ENCODE measurements around the gene PLEKHM2. TPM values are rescaled to one million over a fixed set of nuclear protein-coding genes. Genes with fewer than 3 reads are reported as not detected.

The PLEKHM2 gene
- total RNA-seq, 1 donor from 2014 or later, result 60.6 TPM

DNA sequence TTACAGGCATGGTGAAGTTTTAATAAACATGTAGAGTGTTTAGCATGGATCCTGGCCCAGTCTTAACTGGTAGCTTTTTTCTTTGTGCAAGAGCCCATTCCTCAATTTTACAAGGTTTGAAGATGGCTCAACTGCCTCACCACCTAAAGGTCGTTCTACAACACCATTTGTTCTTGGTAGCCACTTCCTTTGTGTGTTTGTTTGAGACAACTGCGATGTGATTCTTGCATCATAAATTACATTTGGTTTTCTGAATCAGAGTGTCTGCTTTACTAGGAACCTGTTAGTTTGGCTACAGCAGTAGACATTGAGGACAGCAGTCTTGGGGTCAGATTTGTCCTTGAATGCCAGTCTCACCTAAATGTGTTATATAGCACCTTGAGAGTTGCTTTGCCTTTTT is 3.3 kb downstream of the PLEKHM2 start:
- H3K9me3 Mint-ChIP-seq, result no peaks in the 10 kb centered on the region

GRCh38 chr1:15690317-15690716 is 6.2 kb downstream of the PLEKHM2 start:
- no peak for DNase-seq (ENCODE audit: low spot score in 2 of 2, unreplicated experiment in 2 of 2)
- Mint-ChIP-seq H3K27ac (no peak overlapping the region), H3K36me3 (peaks cover 14% of the 10 kb centered on the region), H3K4me1 (peaks cover 15% of the 10 kb centered on the region), H3K9me3 (no peaks in the 10 kb centered on the region), H3K27me3 (ENCODE audit: low read depth) (no peaks in the 10 kb centered on the region), H3K4me3 (no peak overlapping the region)
- TF ChIP-seq CTCF (IDR thresholded peaks at IDR 0.05; ENCODE audit: unreplicated experiment), result no peak

More for the DNA sequence above, 3.3 kb downstream of the PLEKHM2 start:
- no peak overlapping the region for H3K4me3 Mint-ChIP-seq
- TF ChIP-seq CTCF (IDR thresholded peaks at IDR 0.05; ENCODE audit: unreplicated experiment), result no peak
- H3K4me1 Mint-ChIP-seq, result peaks cover 26% of the 10 kb centered on the region
- no peak for DNase-seq (ENCODE audit: low spot score in 2 of 2, unreplicated experiment in 2 of 2)
- peak overlapping the region; percentile 9 for H3K27ac Mint-ChIP-seq
- peaks cover 14% of the 10 kb centered on the region for H3K36me3 Mint-ChIP-seq
- H3K27me3 Mint-ChIP-seq (ENCODE audit: low read depth), result no peaks in the 10 kb centered on the region

DNA sequence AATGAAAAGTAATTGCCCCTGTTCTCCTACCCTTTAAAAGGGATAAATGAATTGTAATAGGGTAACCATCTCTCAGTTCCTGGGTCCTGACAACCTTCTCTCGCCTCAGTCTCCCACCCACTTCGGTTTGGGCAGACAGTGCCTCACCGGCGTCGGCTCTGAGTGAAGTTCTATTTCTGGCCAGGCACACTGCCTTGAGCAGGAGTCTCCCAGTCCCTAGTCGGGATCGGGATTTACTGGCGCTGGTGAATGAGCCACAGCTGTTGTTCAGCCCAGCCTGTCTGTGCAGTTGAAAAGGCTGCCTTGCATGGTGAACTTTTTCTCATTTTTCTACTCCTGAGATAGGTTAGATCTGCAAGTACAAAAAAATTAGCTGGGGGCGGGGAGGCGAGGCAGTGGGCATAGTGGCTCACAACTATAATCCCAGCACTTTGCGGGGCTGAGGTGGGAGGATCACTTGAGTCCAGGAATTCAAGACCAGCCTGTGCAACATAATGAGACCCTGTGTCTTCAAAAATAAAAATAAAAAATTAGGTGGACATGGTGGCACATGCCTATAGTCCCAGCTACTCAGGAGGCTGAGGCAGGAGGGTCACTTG is 7.4 kb downstream of the PLEKHM2 start:
- no peak for DNase-seq (ENCODE audit: low spot score in 2 of 2, unreplicated experiment in 2 of 2)
- Mint-ChIP-seq H3K27me3 (ENCODE audit: low read depth) (no peaks in the 10 kb centered on the region), H3K9me3 (no peaks in the 10 kb centered on the region), H3K4me1 (peaks cover 7% of the 10 kb centered on the region), H3K27ac (peak overlapping the region; percentile 83), H3K4me3 (peak overlapping the region; percentile 3), H3K36me3 (peaks cover 14% of the 10 kb centered on the region)
- no peak for TF ChIP-seq CTCF (IDR thresholded peaks at IDR 0.05; ENCODE audit: unreplicated experiment)

- no peak for DNase-seq (ENCODE audit: low spot score in 2 of 2, unreplicated experiment in 2 of 2)
- H3K27me3 Mint-ChIP-seq (ENCODE audit: low read depth), result no peaks in the 10 kb centered on the region
- TF ChIP-seq CTCF (IDR thresholded peaks at IDR 0.05; ENCODE audit: unreplicated experiment), result no peak
- H3K27ac Mint-ChIP-seq, result peak overlapping the region; percentile 66
- no peaks in the 10 kb centered on the region for H3K9me3 Mint-ChIP-seq
- no peak overlapping the region for H3K4me3 Mint-ChIP-seq
- H3K36me3 Mint-ChIP-seq, result peaks cover 14% of the 10 kb centered on the region
- H3K4me1 Mint-ChIP-seq, result peaks cover 7% of the 10 kb centered on the region
Observed at GRCh38 chr1:15692121-15692682, 8.1 kb downstream of the PLEKHM2 start.

DNA sequence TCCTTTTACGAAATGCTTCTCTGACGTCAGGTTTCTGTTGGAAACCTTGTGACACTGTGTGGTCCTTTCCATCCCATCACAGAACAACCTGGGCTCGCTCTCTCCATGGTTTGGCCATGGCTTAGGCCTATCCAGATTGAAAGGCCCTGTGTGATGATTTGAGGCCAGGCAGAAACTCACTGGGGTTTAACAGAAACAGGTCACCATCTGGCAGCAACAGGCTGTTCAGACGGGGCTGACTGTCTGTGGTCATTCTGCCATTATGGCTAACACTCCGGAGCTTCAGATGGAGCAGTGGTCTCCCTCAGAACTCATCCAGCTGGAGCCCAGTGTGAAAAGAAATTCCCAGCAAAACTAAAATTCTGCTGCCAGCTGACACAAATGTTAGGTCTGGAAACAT is 9.3 kb downstream of the PLEKHM2 start:
- no peaks in the 10 kb centered on the region for H3K27me3 Mint-ChIP-seq (ENCODE audit: low read depth)
- peaks cover 8% of the 10 kb centered on the region for H3K36me3 Mint-ChIP-seq
- H3K4me1 Mint-ChIP-seq, result peaks cover 7% of the 10 kb centered on the region
- no peaks in the 10 kb centered on the region for H3K9me3 Mint-ChIP-seq
- H3K27ac Mint-ChIP-seq, result peak overlapping the region; percentile 16
- TF ChIP-seq CTCF (IDR thresholded peaks at IDR 0.05; ENCODE audit: unreplicated experiment), result no peak
- no peak for DNase-seq (ENCODE audit: low spot score in 2 of 2, unreplicated experiment in 2 of 2)
- H3K4me3 Mint-ChIP-seq, result no peak overlapping the region
